Central memory CD4-positive, alpha-beta T cell (primary cell): Measurements from ENCODE around the gene EID3.

Experiments
- DNase-seq: peaks from one replicate; pipeline ENCODE4 v3.0.0; 2022

Gene EID3

DNA sequence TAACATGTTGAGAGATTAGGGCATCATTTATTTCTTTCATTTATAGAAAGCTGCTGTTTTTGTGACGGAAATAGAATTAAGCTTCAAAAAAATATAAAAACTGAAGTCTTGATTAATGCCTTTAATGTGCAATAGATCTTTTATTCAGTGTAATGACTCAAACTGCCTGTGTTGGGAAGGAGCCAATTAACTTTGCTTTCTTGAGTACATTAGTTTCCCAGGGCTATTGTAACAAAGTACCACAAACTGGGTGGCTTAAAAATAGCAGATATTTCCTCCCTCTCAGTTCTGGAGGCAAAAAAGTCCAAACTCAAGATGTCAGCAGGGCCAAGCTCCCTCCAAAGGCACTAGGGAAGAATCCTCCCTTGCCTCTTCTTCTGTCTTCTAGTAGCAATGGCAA lies 36.6 kb downstream of the EID3 start:
- no peak for DNase-seq

- no peak for DNase-seq
These were observed 37.5 kb downstream of the EID3 start for GRCh38 chr12:104340925-104341611.

- no peak for DNase-seq
These were observed 38.6 kb downstream of the EID3 start for GRCh38 chr12:104342147-104342546.

- no peak for DNase-seq
These were observed 39.2 kb downstream of the EID3 start for GRCh38 chr12:104342635-104343249.

GRCh38 chr12:104344682-104345081 lies 41.1 kb downstream of the EID3 start:
- DNase-seq: no peak

DNA sequence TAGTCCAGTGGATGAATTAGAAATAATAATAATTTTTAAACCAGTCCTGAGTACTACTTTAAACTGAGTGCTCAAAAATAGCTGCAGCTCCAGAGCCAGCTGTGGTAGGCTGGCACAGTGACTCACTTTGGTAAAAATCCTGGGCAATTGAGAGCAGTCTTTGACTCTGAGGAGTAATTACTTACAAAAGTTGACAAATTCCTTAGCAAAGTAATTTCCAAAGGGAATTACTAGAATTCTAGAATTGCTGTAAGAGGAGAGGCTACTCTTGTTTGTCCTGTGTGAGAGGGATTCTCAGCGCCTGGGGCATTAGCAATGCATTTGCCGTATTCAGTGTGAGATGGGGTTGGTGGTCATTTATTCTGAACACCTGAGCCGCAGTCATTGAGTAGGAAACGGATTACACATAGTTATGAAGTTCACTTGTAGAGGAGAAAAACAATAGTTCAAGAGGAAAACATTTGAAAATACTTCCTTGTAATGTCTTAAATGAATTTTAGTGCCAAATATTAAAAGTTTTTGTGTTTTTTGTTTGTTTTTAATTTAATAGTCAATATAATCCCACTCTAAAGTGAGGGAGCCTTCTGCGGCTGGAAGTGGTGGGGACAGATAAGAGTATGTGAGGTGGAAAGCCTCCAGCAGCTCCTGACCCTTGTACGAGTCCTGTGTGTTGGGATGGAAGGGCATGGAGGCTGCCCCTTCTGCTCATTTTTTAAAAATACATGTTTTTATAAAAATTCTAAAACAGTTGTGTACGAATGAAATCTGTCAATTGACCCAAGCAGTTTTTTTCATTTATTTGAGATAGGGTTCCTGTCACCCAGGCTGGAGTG lies 41.9 kb downstream of the EID3 start:
- DNase-seq: no peak

DNA sequence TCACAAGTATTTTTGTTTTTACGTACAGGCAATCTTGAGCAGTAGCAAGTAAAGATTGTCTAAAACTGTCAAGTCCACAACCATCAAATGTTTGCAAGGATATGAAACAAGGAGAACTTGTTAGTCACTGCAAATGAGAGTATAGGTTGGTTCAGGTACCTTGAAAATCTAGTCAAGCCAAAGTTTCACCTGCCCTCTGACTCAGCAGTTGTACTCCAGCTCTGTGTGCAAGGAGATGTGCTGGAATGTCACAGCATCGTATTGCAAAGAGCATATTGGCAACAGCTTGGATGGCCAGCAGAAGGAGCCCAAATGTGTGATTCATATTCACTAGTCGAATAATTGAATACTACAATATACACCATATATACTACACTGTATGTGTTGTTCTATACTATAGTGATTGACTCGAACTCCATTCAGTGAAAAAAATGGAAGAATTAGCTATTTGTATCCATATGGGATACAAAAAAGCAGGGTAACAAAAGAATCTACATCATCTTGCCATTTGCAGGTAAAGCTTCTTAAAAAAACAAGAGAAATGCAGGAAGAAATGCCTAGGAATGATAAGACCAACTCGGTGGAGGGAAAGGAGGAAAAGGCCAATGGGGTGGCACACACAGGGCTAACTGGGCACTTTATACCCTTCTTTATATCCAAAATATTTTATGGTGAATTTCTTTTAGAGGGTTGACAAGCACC lies 44.0 kb downstream of the EID3 start:
- DNase-seq: no peak

DNA sequence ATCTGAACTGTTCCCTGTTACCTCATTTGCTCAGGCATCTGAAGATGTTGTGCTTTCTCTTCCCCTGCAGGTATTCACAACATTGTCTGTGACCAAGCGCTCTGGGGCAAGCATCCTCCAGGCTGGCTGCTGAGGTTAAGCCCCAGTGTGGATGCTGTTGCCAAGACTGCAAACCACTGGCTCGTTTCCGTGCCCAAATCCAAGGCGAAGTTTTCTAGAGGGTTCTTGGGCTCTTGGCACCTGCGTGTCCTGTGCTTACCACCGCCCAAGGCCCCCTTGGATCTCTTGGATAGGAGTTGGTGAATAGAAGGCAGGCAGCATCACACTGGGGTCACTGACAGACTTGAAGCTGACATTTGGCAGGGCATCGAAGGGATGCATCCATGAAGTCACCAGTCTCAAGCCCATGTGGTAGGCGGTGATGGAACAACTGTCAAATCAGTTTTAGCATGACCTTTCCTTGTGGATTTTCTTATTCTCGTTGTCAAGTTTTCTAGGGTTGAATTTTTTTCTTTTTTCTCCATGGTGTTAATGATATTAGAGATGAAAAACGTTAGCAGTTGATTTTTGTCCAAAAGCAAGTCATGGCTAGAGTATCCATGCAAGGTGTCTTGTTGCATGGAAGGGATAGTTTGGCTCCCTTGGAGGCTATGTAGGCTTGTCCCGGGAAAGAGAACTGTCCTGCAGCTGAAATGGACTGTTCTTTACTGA lies 44.9 kb downstream of the EID3 start:
- DNase-seq: no peak

GRCh38 chr12:104348994-104349494 lies 45.5 kb downstream of the EID3 start:
- no peak for DNase-seq

GRCh38 chr12:104350211-104351056 lies 46.9 kb downstream of the EID3 start:
- no peak for DNase-seq

DNA sequence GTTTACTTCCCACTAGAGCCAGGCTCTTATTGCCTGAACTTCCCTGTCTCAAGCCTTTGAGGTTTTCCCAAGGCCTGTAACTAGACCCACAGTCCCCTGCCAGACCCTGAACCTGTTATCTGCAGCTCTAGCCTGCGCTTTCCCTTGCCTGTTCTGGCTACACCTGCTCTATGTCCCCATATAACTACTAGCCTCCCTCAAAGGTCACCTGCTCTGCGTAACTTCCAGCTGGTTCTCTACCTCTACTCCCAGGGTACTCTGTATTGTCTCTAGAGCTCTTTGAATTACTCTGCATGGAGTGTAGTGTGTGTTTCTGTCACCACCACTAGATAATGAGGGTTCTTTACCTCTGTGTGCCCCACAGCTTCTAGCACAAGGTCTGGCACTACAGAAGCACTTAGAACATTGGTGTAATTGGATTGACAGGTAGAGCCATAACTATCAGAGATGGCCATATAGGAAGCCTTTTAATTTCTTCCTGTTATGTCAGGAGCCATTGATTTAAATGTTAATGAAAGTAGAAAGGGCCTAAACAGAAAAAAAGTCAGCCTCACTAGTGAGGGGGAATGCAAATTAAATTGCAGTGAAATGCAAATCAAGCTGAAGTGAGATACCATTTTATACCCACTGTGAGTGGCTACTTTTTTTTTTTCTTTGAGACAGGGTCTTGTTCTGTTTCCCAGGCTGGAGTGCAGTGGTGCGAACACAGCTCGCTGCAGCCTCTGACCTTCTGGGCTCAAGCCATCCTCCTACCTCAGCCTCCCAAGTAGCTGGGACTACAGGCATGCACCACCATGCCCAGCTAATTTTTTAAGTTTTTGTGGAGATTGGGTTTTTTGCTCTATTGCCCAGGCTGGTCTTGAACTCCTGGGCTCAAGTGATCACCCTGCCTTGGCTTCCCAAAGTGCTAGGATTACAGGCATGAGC lies 47.8 kb downstream of the EID3 start:
- no peak for DNase-seq

- DNase-seq: no peak
These were observed 48.7 kb downstream of the EID3 start for GRCh38 chr12:104352106-104352713.

- DNase-seq: no peak
These were observed 49.8 kb downstream of the EID3 start for GRCh38 chr12:104353012-104353981.

DNA sequence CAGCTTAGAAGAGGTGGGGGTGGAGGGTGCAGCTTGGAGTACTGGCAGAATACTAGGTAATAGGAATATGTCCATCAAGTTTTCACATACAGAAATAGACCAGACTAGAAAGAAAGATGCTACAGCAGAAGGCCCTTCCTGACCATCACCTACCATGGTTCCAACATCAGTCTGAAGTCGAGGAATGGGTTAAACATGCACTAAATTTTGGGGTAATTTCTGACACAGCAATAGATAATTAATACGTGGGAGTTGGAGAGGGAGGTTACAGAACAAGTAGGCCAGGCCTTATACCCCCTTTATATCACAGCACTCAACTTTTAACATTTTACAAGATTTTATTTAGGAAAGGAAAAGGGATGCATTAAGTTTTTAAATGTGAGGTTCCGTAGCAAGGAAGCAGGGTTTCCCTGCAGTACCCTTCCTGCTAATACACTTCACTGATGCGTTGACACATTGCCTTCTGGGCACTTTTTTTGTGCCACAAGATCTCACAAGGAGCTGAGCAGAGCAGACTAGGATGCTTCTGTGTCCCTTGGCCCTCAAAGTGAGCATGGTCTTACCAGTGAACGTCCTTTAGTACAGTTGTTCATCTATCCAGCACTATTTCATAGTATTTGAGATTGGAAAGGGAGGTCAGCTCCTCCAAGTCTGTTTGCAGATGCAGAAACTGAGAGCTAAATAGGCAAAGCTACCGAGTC lies 50.8 kb downstream of the EID3 start:
- DNase-seq: no peak
